ENCODE measurements around the gene ATR. TPM values are rescaled to one million over a fixed set of nuclear protein-coding genes. Genes with fewer than 3 reads are reported as not detected.

ATR gene
- total RNA-seq, result 17.7 and 42.1 TPM in 2 replicates

GRCh38 chr3:142578329-142579223 is at the start of gene ATR:
ATR (minus strand) TSS chr3:142578733; CDS start chr3:142578704, 29 bp downstream.

GRCh38 chr3:142595951-142596725 is 17.6 kb upstream of the ATR start, which contains the start of gene PLS1:
PLS1 (plus strand) TSS chr3:142596393; CDS start chr3:142664238, 67,845 bp downstream.

GRCh38 chr3:142447852-142448823 is 130.4 kb downstream of the ATR start, which contains the start of gene XRN1:
XRN1 (minus strand) TSS chr3:142448037; CDS start chr3:142447944, 93 bp downstream.

Small RNAs within 50 kb of the gene (small RNA-seq; reads per million reads assigned to genes)
- 1.8 reads per million, percentile 64 among the genes with 10 or more reads in this experiment for gene RNA5SP143 (ENCODE audit: low replicate concordance)
- not detected for gene RNU1-100P (ENCODE audit: low replicate concordance)
- gene RNU6-1294P (ENCODE audit: low replicate concordance), result not detected

Other genes with a start within 250 kb of the ATR start
- 38.1 and 44.1 TPM in 2 replicates for gene XRN1, start 130.7 kb downstream of the ATR start, total RNA-seq
- gene PLS1, start 17.7 kb upstream of the ATR start, total RNA-seq, result 0.22 and 2.1 TPM in 2 replicates
- 12.5 and 27.2 TPM in 2 replicates for gene TRPC1, start 145.3 kb upstream of the ATR start, total RNA-seq